ENCODE results near the gene TAP1.

GRCh38 chr6:32839356-32839755 is 14.1 kb downstream of the TAP1 start:
- no peak for TF ChIP-seq CTCF (IDR thresholded peaks at IDR 0.05)
- no peak for TF ChIP-seq ATF3 (CRISPR knock-in tag; conservative IDR thresholded peaks at IDR 0.05)
- TF ChIP-seq NR2C2 (CRISPR knock-in tag; IDR thresholded peaks at IDR 0.05), result no peak
- no peak for TF ChIP-seq ZNF317 (CRISPR knock-in tag; IDR thresholded peaks at IDR 0.05; ENCODE audit: borderline replicate concordance, low read depth)
- TF ChIP-seq ZNF423 (CRISPR knock-in tag; IDR thresholded peaks at IDR 0.05), result no peak
- no peak for TF ChIP-seq MYBL2 (CRISPR knock-in tag; IDR thresholded peaks at IDR 0.05)
